ENCODE results near the gene ANO10. TPM values are rescaled to one million over a fixed set of nuclear protein-coding genes. Genes with fewer than 3 reads are reported as not detected.
"Not testable (repeated sequence)": the region's sequence is repeated elsewhere in the genome, so short reads cannot be mapped to it uniquely, and the experiment has no call there.

ANO10 gene, protein sequence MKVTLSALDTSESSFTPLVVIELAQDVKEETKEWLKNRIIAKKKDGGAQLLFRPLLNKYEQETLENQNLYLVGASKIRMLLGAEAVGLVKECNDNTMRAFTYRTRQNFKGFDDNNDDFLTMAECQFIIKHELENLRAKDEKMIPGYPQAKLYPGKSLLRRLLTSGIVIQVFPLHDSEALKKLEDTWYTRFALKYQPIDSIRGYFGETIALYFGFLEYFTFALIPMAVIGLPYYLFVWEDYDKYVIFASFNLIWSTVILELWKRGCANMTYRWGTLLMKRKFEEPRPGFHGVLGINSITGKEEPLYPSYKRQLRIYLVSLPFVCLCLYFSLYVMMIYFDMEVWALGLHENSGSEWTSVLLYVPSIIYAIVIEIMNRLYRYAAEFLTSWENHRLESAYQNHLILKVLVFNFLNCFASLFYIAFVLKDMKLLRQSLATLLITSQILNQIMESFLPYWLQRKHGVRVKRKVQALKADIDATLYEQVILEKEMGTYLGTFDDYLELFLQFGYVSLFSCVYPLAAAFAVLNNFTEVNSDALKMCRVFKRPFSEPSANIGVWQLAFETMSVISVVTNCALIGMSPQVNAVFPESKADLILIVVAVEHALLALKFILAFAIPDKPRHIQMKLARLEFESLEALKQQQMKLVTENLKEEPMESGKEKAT
- 10 to 100 TPM; 42.6 to 46.8 TPM for total RNA-seq
- polyA plus RNA-seq = 10 to 100 TPM; 19.0 to 21.5 TPM
- long read RNA-seq, donor 1, transcript ANO10-201 (13 exons, 3,212 nt) = major isoform, 80 of 157 reads
- long read RNA-seq, donor 1, transcript ANO10-203 (12 exons, 2,419 nt) = minor isoform, 11 of 157 reads
- long read RNA-seq, donor 1, partial matches to known transcripts = 16 of 157 reads
- long read RNA-seq, donor 1, other reads (novel, unspliced or antisense) = 50 of 157 reads
- long read RNA-seq, donor 2, transcript ANO10-201 (13 exons, 3,212 nt) = major isoform, 14 of 33 reads
- long read RNA-seq, donor 2, partial matches to known transcripts = 4 of 33 reads
- long read RNA-seq, donor 2, other reads (novel, unspliced or antisense) = 14 of 33 reads

- Histone ChIP-seq H3K4me3 (ENCODE audit: low read length in 2 of 2) (peak within 1 kb of the TSS; percentile 75 to 76), H3K9me3 (ENCODE audit: control insufficient read depth, low read length) (no peaks in the 10 kb centered on the region), H3K4me1 (ENCODE audit: control insufficient read depth in 1 of 2, insufficient read depth in 2 of 2, low read length in 2 of 2) (peaks cover 0 to 2% of the 10 kb centered on the region in 2 donors), H3K36me3 (ENCODE audit: control insufficient read depth in 1 of 2, insufficient read depth in 2 of 2, low read length in 1 of 2) (no peaks in the 10 kb centered on the region), H3K27ac (ENCODE audit: low read depth in 1 of 2, low read length in 2 of 2) (peak within 1 kb of the TSS; percentile 90 to 94), H3K27me3 (ENCODE audit: control insufficient read depth in 1 of 2, insufficient read depth in 2 of 2, low read length in 1 of 2) (no peaks in the 10 kb centered on the region)
- ATAC-seq (ENCODE audit: low FRiP score) (peak; percentile 100), DNase-seq (peak; percentile 99 to 100)
- 1% methylated on average over 66 to 80 of the region's 80 CpGs for WGBS, 2 donors
- intact Hi-C loops (cut with DNase I) = loop anchor here (2.0 to 10.0 kb wide), 4 partner anchors 40 to 143 kb away; partner anchors contain the start of gene ABHD5 (in 2 of the 2)
These were observed at the start of gene ANO10 for GRCh38 chr3:43621656-43622432. Gene ANO10 (minus strand): TSS chr3:43622011. CDS start chr3:43605852, 16,159 bp downstream.

GRCh38 chr3:43670635-43671522, 49.1 kb upstream of the ANO10 start:
- no peaks in the 10 kb centered on the region for H3K36me3 ChIP-seq (ENCODE audit: control insufficient read depth in 1 of 2, insufficient read depth in 2 of 2, low read length in 1 of 2)
- intact Hi-C loops (cut with DNase I) = no loop called here
- no peak for DNase-seq
- peaks cover 0 to 2% of the 10 kb centered on the region in 2 donors for H3K27me3 ChIP-seq (ENCODE audit: control insufficient read depth in 1 of 2, insufficient read depth in 2 of 2, low read length in 1 of 2)
- 90 to 91% methylated on average over 5 of the region's 5 CpGs for WGBS, 2 donors
- no peaks in the 10 kb centered on the region for H3K9me3 ChIP-seq (ENCODE audit: control insufficient read depth, low read length)
- no peak for ATAC-seq (ENCODE audit: low FRiP score)
- H3K27ac ChIP-seq (ENCODE audit: low read depth in 1 of 2, low read length in 2 of 2) = no peak overlapping the region
- H3K4me1 ChIP-seq (ENCODE audit: control insufficient read depth in 1 of 2, insufficient read depth in 2 of 2, low read length in 2 of 2) = no peaks in the 10 kb centered on the region
- no peak overlapping the region for H3K4me3 ChIP-seq (ENCODE audit: low read length in 2 of 2)

DNA sequence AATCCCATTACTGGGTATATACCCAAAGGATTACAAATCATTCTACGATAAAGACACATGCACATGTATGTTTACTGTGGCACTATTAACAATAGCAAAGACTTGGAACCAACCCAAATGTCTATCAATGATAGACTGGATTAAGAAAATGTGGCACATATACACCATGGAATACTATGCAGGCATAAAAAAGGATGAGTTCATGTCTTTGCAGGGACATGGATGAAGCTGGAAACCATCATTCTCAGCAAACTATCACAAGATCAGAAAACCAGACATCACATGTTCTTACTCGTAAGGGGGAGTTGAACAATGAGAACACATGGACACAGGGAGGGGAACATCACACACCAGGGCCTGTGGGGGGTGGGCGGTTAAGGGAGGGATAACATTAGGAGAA, 43.2 kb upstream of the ANO10 start:
- ATAC-seq (ENCODE audit: low FRiP score); H3K4me3 ChIP-seq (ENCODE audit: low read length in 2 of 2); intact Hi-C loops (cut with DNase I); H3K9me3 ChIP-seq (ENCODE audit: control insufficient read depth, low read length); H3K27me3 ChIP-seq (ENCODE audit: control insufficient read depth in 1 of 2, insufficient read depth in 2 of 2, low read length in 1 of 2); H3K36me3 ChIP-seq (ENCODE audit: control insufficient read depth in 1 of 2, insufficient read depth in 2 of 2, low read length in 1 of 2); H3K4me1 ChIP-seq (ENCODE audit: control insufficient read depth in 1 of 2, insufficient read depth in 2 of 2, low read length in 2 of 2); DNase-seq; H3K27ac ChIP-seq (ENCODE audit: low read depth in 1 of 2, low read length in 2 of 2): not testable (repeated sequence)
- 91 to 97% methylated on average over 3 of the region's 3 CpGs for WGBS, 2 donors

- DNase-seq; ATAC-seq (ENCODE audit: low FRiP score); H3K27me3 ChIP-seq (ENCODE audit: control insufficient read depth in 1 of 2, insufficient read depth in 2 of 2, low read length in 1 of 2); H3K4me3 ChIP-seq (ENCODE audit: low read length in 2 of 2); H3K4me1 ChIP-seq (ENCODE audit: control insufficient read depth in 1 of 2, insufficient read depth in 2 of 2, low read length in 2 of 2); H3K36me3 ChIP-seq (ENCODE audit: control insufficient read depth in 1 of 2, insufficient read depth in 2 of 2, low read length in 1 of 2); H3K9me3 ChIP-seq (ENCODE audit: control insufficient read depth, low read length); H3K27ac ChIP-seq (ENCODE audit: low read depth in 1 of 2, low read length in 2 of 2); intact Hi-C loops (cut with DNase I): not testable (repeated sequence)
- 85 to 93% methylated on average over 1 of the region's 1 CpG for WGBS, 2 donors
These were observed 39.6 kb upstream of the ANO10 start for GRCh38 chr3:43661376-43661775.

- no peak for DNase-seq
- H3K9me3 ChIP-seq (ENCODE audit: control insufficient read depth, low read length) = no peaks in the 10 kb centered on the region
- intact Hi-C loops (cut with DNase I) = no loop called here
- H3K27ac ChIP-seq (ENCODE audit: low read depth in 1 of 2, low read length in 2 of 2) = no peak overlapping the region
- no peaks in the 10 kb centered on the region for H3K27me3 ChIP-seq (ENCODE audit: control insufficient read depth in 1 of 2, insufficient read depth in 2 of 2, low read length in 1 of 2)
- 87% methylated on average over 13 of the region's 13 CpGs for WGBS, 2 donors
- no peaks in the 10 kb centered on the region for H3K36me3 ChIP-seq (ENCODE audit: control insufficient read depth in 1 of 2, insufficient read depth in 2 of 2, low read length in 1 of 2)
- H3K4me3 ChIP-seq (ENCODE audit: low read length in 2 of 2) = no peak overlapping the region
- no peaks in the 10 kb centered on the region for H3K4me1 ChIP-seq (ENCODE audit: control insufficient read depth in 1 of 2, insufficient read depth in 2 of 2, low read length in 2 of 2)
- ATAC-seq (ENCODE audit: low FRiP score) = no peak
These were observed 37.6 kb upstream of the ANO10 start for GRCh38 chr3:43659250-43659880.

DNA sequence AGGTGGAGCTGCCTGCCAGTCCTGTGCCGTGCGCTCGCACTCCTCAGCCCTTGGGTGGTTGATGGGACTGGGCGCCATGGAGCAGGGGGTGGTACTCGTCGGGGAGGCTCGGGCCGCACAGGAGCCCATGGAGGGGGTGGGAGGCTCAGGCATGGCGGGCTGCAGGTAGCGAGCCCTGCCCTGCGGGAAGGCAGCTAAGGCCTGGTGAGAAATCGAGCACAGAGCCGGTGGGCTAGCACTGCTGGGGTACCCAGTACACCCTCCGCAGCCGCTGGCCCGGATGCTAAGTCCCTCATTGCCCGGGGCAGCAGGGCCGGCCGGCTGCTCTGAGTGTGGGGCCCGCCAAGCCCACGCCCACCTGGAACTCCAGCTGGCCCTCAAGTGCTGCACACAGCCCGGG, 34.6 kb upstream of the ANO10 start:
- H3K4me3 ChIP-seq (ENCODE audit: low read length in 2 of 2); H3K27ac ChIP-seq (ENCODE audit: low read depth in 1 of 2, low read length in 2 of 2); DNase-seq; H3K27me3 ChIP-seq (ENCODE audit: control insufficient read depth in 1 of 2, insufficient read depth in 2 of 2, low read length in 1 of 2); intact Hi-C loops (cut with DNase I); H3K4me1 ChIP-seq (ENCODE audit: control insufficient read depth in 1 of 2, insufficient read depth in 2 of 2, low read length in 2 of 2); H3K9me3 ChIP-seq (ENCODE audit: control insufficient read depth, low read length); ATAC-seq (ENCODE audit: low FRiP score); H3K36me3 ChIP-seq (ENCODE audit: control insufficient read depth in 1 of 2, insufficient read depth in 2 of 2, low read length in 1 of 2): not testable (repeated sequence)
- 96 to 97% methylated on average over 20 to 22 of the region's 22 CpGs for WGBS, 2 donors

- H3K4me3 ChIP-seq (ENCODE audit: low read length in 2 of 2) = no peak overlapping the region
- H3K4me1 ChIP-seq (ENCODE audit: control insufficient read depth in 1 of 2, insufficient read depth in 2 of 2, low read length in 2 of 2) = no peaks in the 10 kb centered on the region
- H3K36me3 ChIP-seq (ENCODE audit: control insufficient read depth in 1 of 2, insufficient read depth in 2 of 2, low read length in 1 of 2) = no peaks in the 10 kb centered on the region
- intact Hi-C loops (cut with DNase I) = no loop called here
- no peaks in the 10 kb centered on the region for H3K27me3 ChIP-seq (ENCODE audit: control insufficient read depth in 1 of 2, insufficient read depth in 2 of 2, low read length in 1 of 2)
- no peaks in the 10 kb centered on the region for H3K9me3 ChIP-seq (ENCODE audit: control insufficient read depth, low read length)
- 79 to 92% methylated on average over 1 of the region's 1 CpG for WGBS, 2 donors
- ATAC-seq (ENCODE audit: low FRiP score) = no peak
- H3K27ac ChIP-seq (ENCODE audit: low read depth in 1 of 2, low read length in 2 of 2) = no peak overlapping the region
- DNase-seq = no peak
These were observed 28.5 kb upstream of the ANO10 start for GRCh38 chr3:43650345-43650744.

Measured in aorta (tissue), 5 donors.